Activated T-cell treated with anti-CD3 and anti-CD28 coated beads for 48 hours (primary cell): ENCODE data around the gene CD36.

Source experiments
- DNase-seq: peaks from one replicate; pipeline ENCODE4 v3.0.0-alpha.2; 2020; ENCODE audit warnings: low read depth

CD36 gene

GRCh38 chr7:80624763-80625162 lies 13.7 kb upstream of the CD36 start:
- no peak for DNase-seq

GRCh38 chr7:80629023-80629422 lies 9.4 kb upstream of the CD36 start:
- DNase-seq = no peak

DNA sequence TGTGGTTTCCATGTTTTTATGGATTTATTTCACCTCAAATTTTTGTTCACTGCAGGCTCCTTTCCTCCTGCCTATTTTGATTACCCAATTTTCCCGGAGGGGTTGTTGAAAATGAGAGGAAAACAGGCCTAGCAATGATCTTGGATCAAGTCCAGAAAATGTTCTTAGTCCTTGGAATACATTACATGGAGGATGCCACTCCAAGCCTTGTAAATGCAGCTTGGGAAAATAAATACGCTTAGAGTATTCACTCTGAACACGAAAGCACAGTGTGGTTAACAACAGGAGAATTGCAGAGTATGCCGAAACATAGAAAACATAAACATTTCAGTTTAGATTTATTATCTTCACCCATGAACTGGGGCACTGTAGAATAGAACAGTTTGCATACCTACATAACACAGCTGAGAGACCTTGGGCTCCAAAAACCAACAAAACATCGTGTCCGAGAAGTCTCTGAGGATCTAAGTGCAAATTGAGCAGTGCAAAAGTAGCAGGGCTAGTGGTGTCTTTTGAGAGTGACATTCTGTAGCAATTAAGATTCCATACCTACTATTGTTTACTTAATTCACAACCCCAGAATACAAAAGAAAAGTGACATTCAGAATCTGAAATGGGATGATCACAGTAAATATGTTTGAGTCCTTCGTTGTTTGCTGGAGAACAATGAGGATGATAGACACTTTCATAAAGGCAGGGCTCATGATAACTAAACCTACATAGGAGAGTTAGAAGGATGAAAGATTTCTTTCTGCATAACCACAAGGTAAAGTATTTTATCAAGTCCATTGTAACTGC lies 7.6 kb upstream of the CD36 start:
- no peak for DNase-seq

DNA sequence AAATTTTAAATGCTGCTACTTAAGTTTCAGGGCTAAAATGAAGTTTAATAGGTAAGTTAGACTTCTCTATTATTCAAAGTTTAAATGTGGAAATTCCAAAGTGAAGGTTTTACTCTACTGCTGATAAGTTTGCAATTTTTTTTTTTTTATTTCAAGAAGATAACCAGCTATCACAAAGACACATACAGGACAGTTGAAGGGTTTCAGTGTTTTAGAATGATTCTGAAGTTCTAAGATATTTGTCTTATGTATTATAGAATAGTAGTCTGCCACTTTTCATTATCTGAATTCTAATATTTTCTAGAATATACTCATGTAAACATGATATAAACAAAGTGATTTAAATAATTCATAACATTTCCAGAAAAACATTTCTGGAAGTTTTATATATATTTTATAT lies 7.0 kb upstream of the CD36 start:
- no peak for DNase-seq

DNA sequence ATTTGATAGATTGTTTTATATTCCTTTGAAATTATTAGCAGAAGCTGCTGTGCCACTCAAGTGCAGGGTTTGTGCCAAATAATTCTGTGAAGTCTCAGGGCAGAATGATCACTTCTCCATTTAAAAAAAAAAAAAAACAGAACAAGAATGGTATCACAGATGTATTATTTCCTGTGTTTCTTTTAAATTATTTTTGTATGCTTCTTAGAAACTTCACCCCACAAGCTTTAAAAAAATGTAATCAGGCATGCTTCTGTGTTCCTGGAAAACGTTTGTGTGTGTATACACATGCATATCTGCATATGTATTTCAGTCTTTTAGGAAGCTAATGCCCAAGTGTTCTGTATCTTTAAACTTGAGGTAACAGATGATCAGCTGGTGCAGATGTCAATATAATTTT lies 6.3 kb upstream of the CD36 start:
- no peak for DNase-seq

GRCh38 chr7:80632819-80633218 lies 5.6 kb upstream of the CD36 start:
- DNase-seq = no peak

GRCh38 chr7:80634505-80634904 lies 3.9 kb upstream of the CD36 start:
- DNase-seq = no peak

DNA sequence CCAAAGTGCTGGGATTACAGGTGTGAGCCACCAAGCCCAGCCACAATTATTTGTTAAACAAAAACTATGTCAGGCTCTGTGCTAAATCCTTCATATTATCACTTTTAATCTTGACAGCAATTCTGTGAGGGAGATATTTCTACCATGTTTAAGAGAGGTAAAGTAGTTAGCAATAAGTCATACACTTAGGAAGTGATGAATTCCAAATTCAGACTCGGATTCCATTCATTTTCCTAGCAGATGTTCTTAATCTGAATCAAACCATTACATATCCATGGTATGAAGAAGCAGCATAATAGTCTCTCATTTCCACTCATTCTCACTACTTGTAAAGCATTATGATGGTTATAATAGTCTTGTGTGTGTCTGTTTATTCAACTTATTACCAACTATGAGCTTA lies 2.9 kb upstream of the CD36 start:
- DNase-seq = no peak

DNA sequence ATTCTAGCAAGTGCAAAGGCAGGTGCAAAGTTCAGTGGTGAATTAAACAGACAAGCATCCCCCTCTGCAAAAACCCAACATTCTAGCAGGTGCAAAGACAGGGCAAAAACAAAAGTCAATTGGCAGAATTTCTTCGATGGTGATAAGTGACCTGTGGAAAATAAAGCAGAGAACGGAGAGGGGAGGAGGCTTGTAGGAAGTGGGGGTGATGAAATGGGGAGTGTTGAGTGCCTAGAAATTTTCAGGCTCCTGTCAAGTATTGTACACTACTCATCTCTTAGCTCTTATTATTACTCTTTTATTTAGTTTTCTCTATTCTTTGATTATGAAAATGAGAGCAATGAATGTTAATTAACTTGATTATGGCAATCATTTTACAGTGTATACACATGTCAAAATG lies 2.4 kb upstream of the CD36 start:
- DNase-seq = no peak

DNA sequence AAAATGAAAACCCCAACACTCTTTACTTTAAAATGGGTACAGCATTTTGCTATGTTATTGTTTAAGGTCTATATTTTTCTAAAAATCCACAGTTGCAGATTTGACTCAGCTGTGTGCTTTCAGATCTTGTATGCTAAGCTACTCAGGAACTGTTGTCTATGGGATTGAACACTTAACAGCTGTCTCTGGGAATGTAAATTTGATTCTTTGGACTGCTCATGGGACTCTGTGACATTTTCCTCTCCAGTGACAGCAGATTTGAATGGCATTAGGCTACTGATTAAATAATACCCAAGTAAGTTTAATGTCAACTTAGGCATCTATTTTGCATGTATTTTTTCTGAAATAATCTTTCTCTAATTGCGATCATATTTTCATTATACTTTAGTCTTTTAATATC lies 1.7 kb upstream of the CD36 start:
- no peak for DNase-seq

DNA sequence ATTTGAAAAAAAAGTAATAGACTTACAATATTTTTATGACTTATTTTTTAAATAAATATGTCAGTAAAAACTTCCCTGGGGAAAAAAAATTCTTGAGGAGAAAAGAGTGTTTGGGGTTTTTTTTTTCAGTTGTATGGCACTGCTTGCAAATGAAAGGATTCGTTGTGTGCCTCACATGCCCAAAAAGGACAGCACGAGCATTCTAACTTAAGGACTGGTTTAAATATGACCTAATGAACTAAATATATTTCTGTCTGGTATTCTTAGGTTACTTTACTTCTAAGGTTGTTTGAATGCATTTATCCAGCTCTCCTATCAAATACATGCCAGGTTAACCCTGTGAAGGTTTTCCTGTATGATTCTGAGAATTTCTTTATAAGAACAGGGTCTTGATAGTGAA lies 988 bp upstream of the CD36 start:
- DNase-seq = no peak

DNA sequence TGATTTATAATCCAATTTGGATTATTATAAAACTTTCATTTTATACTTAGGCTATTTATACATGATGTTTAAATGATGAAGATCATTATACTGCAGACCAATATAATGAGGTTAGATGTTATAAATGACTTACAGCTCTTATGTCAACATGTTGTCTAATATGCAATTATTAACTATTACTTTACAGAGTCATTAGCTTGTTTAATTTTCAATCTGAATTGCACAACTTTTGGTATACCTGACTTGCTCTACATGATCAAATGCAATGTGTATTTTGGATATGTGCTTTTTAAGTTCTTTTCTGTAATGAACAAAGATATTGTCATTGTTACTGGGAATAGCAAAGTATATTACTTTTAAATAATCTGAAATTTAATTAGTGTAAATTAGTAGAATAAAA lies 569 bp downstream of the CD36 start:
- DNase-seq = no peak

DNA sequence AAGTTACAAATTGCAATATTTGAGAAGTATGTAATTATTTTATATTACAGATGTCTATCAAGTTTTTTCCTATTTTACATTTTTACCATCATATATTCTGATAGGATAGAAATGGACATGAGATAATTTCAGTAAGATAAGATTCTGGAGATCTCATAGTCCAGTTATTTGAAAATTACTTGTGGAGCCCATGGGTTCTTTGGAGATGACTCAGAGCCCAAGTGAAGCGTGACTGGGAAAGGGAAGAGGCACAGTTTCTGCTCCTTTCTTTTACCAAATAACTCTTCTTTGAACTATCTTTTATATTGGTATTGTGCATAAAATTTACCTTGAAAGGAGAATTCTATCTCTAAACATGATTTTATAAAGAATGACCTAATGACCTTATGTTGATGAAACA lies 2.4 kb downstream of the CD36 start:
- DNase-seq = no peak

DNA sequence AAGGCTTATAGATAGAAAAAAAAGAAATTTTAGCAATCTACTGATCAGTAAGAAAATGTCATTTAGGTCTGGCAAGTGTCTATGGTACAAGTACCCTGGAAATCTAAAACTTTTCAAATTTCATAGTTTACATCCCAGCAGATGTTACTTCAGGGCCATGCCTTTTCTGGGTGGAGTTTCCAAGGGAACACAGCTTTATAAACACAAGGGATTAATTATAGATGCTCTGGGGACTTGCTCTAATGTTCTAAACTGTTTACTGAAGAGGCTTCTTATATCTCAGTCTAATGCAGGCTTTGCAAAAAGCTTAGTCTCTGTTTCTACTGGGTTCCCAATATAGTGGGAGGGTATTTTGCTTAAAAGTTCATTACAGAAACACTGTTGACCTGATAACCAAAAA lies 3.1 kb downstream of the CD36 start:
- DNase-seq = no peak

GRCh38 chr7:80642871-80643270 lies 4.4 kb downstream of the CD36 start:
- DNase-seq = no peak

DNA sequence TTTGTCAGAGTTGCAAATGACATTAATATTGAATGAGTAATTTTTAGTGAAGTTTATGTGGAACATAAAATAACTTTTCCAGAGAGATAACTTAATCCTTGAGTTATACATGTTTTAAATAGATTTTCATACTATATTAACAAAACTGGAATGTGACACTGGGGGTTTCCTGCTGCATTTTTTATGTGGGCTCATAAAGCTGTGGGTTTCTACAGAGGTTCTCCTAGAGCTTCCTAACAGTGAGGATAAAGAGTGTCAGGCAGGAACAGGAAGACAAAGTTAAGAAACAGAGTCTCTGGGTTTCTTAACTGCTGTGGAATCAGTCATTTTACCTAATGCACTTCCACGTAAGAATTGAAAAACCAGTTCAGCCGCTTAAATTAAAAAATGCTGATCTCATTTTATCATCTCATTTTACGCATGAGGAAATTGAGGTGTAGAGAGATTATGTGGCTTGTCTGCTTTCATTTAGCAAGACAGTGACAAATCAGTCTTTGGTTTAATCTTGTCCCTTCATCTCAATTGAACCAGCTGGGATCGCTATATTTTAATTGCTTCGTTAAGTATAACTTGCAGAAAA lies 5.0 kb downstream of the CD36 start:
- no peak for DNase-seq

DNA sequence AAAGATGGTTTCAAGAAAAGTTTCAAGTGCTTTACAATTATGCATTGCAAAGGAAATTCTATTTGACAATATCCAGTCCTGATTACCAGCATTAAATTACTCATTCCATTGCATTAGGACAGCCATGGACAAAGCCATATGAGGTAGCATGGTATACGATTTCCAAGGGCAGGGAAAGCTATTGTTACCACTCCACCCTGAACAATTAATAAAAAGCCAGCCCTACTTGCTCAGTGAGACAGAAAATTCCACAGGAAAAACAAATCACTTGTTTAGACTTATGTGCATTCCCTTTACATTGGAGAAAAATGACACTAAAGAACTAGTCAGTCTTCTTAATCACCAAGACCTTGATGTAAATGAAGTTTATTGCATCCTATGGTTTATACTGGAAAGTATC lies 5.6 kb downstream of the CD36 start:
- no peak for DNase-seq

- no peak for DNase-seq
These were observed 7.8 kb downstream of the CD36 start for GRCh38 chr7:80646083-80646865.

- DNase-seq = no peak
These were observed 9.0 kb downstream of the CD36 start for GRCh38 chr7:80647436-80647835.

GRCh38 chr7:80648031-80648600 lies 9.7 kb downstream of the CD36 start:
- DNase-seq = no peak

GRCh38 chr7:80649011-80649410 lies 10.6 kb downstream of the CD36 start:
- DNase-seq = no peak

- DNase-seq = no peak
These were observed 11.6 kb downstream of the CD36 start for GRCh38 chr7:80650030-80650429.

DNA sequence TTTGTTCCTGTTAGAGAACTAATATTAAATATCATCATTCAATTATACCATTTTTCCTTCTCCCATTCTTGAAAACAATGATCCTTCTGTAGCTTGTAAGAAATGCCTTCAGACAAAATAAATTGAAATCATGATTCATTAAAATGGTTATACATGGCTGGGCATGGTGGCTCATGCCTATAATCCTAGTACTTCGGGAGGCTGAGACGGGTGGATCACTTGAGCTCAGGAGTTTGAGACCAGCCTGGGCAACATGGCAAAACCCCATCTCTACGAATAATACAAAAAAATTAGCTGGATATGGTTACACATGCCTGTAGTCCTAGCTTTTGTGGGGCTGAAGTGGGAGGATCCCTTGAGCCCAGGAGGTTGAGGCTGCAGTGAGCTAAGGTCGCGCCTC lies 13.0 kb downstream of the CD36 start:
- no peak for DNase-seq
